Measurements from ENCODE around the gene PTPRR.

PTPRR gene

GRCh38 chr12:70806827-70807226 lies 113.7 kb downstream of the PTPRR start:
- no peaks in the 10 kb centered on the region for H3F3A ChIP-seq (ENCODE audit: control insufficient read depth, insufficient read depth)
- no peak for TF ChIP-seq EZH2phosphoT487 (IDR thresholded peaks at IDR 0.05; ENCODE audit: borderline replicate concordance, low read length)
- TF ChIP-seq, protein P1, sequence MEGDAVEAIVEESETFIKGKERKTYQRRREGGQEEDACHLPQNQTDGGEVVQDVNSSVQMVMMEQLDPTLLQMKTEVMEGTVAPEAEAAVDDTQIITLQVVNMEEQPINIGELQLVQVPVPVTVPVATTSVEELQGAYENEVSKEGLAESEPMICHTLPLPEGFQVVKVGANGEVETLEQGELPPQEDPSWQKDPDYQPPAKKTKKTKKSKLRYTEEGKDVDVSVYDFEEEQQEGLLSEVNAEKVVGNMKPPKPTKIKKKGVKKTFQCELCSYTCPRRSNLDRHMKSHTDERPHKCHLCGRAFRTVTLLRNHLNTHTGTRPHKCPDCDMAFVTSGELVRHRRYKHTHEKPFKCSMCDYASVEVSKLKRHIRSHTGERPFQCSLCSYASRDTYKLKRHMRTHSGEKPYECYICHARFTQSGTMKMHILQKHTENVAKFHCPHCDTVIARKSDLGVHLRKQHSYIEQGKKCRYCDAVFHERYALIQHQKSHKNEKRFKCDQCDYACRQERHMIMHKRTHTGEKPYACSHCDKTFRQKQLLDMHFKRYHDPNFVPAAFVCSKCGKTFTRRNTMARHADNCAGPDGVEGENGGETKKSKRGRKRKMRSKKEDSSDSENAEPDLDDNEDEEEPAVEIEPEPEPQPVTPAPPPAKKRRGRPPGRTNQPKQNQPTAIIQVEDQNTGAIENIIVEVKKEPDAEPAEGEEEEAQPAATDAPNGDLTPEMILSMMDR (IDR thresholded peaks at IDR 0.05; ENCODE audit: low read depth, low read length, poor library complexity, severe bottlenecking), result no peak
- H3K9me3 ChIP-seq (ENCODE audit: control insufficient read depth, insufficient read depth, low read length), result no peaks in the 10 kb centered on the region; the same call in 1 of the 2 replicates
- H3K27me3 ChIP-seq (ENCODE audit: control insufficient read depth, low read length), result no peaks in the 10 kb centered on the region; the same call in 1 of the 2 replicates
- H3K36me3 ChIP-seq (ENCODE audit: control insufficient read depth, low read length), result no peaks in the 10 kb centered on the region
- H3K4me1 ChIP-seq (ENCODE audit: control insufficient read depth, low read length), result no peaks in the 10 kb centered on the region
- H3K79me2 ChIP-seq (ENCODE audit: control insufficient read depth, low read length), result no peaks in the 10 kb centered on the region
- no peak overlapping the region for H3K27ac ChIP-seq (ENCODE audit: low read depth, low read length)
- H4K20me1 ChIP-seq (ENCODE audit: control insufficient read depth, insufficient read depth, low read depth, low read length), result no peaks in the 10 kb centered on the region
- no peak overlapping the region for H3K4me2 ChIP-seq (ENCODE audit: low read length)
- no peaks in the 10 kb centered on the region for H3K9me2 ChIP-seq (replicated peaks; ENCODE audit: control insufficient read depth, low read length)
- H3K4me3 ChIP-seq (ENCODE audit: low read length), result no peak overlapping the region

GRCh38 chr12:70806043-70806442 lies 114.5 kb downstream of the PTPRR start:
- H3K4me1 ChIP-seq (ENCODE audit: control insufficient read depth, low read length), result no peaks in the 10 kb centered on the region
- H3K9me2 ChIP-seq (replicated peaks; ENCODE audit: control insufficient read depth, low read length), result no peaks in the 10 kb centered on the region
- H3K27me3 ChIP-seq (ENCODE audit: control insufficient read depth, low read length), result no peaks in the 10 kb centered on the region; the same call in 1 of the 2 replicates
- no peaks in the 10 kb centered on the region for H3F3A ChIP-seq (ENCODE audit: control insufficient read depth, insufficient read depth)
- H3K27ac ChIP-seq (ENCODE audit: low read depth, low read length), result no peak overlapping the region
- H3K4me2 ChIP-seq (ENCODE audit: low read length), result no peak overlapping the region
- no peaks in the 10 kb centered on the region for H3K36me3 ChIP-seq (ENCODE audit: control insufficient read depth, low read length)
- no peaks in the 10 kb centered on the region for H4K20me1 ChIP-seq (ENCODE audit: control insufficient read depth, insufficient read depth, low read depth, low read length)
- TF ChIP-seq, protein P1 (IDR thresholded peaks at IDR 0.05; ENCODE audit: low read depth, low read length, poor library complexity, severe bottlenecking), result no peak
- TF ChIP-seq EZH2phosphoT487 (IDR thresholded peaks at IDR 0.05; ENCODE audit: borderline replicate concordance, low read length), result no peak
- H3K79me2 ChIP-seq (ENCODE audit: control insufficient read depth, low read length), result no peaks in the 10 kb centered on the region
- H3K4me3 ChIP-seq (ENCODE audit: low read length), result no peak overlapping the region
- no peaks in the 10 kb centered on the region; the same call in 1 of the 2 replicates for H3K9me3 ChIP-seq (ENCODE audit: control insufficient read depth, insufficient read depth, low read length)

- Histone ChIP-seq H3K27me3 (ENCODE audit: control insufficient read depth, low read length) (no peaks in the 10 kb centered on the region), H4K20me1 (ENCODE audit: control insufficient read depth, insufficient read depth, low read depth, low read length) (no peaks in the 10 kb centered on the region), H3K4me2 (ENCODE audit: low read length) (no peak overlapping the region), H3K9me2 (replicated peaks; ENCODE audit: control insufficient read depth, low read length) (no peaks in the 10 kb centered on the region), H3K9me3 (ENCODE audit: control insufficient read depth, insufficient read depth, low read length) (no peaks in the 10 kb centered on the region), H3F3A (ENCODE audit: control insufficient read depth, insufficient read depth) (no peaks in the 10 kb centered on the region), H3K36me3 (ENCODE audit: control insufficient read depth, low read length) (no peaks in the 10 kb centered on the region), H3K4me3 (ENCODE audit: low read length) (no peak overlapping the region), H3K27ac (ENCODE audit: low read depth, low read length) (no peak overlapping the region), H3K79me2 (ENCODE audit: control insufficient read depth, low read length) (no peaks in the 10 kb centered on the region), H3K4me1 (ENCODE audit: control insufficient read depth, low read length) (no peaks in the 10 kb centered on the region)
- TF ChIP-seq, protein P1 (IDR thresholded peaks at IDR 0.05; ENCODE audit: low read depth, low read length, poor library complexity, severe bottlenecking), result no peak
- TF ChIP-seq EZH2phosphoT487 (IDR thresholded peaks at IDR 0.05; ENCODE audit: borderline replicate concordance, low read length), result no peak
These were observed 122.3 kb downstream of the PTPRR start for GRCh38 chr12:70798016-70798783.

Data from DOHH2 (cell line).